Stimulated activated CD4-positive, alpha-beta T cell treated with anti-CD3 and anti-CD28 coated beads, Interleukin-15, amount 100 ng/mL, for 1 hour (primary cell): ENCODE data around the gene GDF7.

Experiments used
- DNase-seq, 2 donors: peaks; one replicate each; pipeline ENCODE4 v3.0.0-alpha.2; 2020; ENCODE audit warnings: low read depth in 1 of 2, low spot score in 1 of 2

Gene GDF7

DNA sequence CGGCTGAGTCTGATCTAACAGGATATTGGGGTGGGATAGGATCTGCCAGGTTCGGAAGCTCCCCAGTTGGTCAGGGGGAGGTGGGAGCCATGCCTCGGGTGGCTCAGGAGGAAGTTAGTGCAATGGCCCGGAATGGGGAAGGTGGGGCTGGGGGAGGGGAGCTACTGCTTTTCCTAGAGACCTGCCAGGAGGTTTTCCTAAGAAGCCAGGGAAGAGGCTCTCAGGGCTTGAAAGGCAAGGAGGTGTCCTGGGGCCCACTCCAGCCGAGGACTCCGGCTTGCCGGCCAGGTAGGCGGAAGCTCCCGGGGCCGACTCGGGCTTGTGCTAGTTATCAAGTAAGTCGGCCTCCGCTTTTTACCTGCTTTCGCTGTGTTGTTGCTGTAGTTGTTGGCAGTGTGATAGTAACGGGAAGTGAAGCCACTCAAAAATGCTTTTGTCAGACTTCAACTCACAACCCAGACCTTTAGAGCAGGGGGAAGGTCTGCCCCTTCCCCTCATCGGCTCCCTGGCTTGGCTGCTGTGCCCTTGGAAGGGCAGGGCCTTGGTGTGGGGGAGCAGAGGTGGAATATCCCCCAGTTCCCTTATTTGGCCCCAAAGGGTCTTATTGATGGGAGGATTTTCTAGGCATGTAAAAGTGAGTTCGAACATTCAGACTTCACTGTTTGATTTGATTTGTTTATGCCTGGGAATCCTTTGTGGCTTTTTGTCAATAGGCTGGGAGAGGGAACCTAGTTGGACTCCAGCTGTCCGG, 5.4 kb downstream of the GDF7 start:
- no peak for DNase-seq

DNA sequence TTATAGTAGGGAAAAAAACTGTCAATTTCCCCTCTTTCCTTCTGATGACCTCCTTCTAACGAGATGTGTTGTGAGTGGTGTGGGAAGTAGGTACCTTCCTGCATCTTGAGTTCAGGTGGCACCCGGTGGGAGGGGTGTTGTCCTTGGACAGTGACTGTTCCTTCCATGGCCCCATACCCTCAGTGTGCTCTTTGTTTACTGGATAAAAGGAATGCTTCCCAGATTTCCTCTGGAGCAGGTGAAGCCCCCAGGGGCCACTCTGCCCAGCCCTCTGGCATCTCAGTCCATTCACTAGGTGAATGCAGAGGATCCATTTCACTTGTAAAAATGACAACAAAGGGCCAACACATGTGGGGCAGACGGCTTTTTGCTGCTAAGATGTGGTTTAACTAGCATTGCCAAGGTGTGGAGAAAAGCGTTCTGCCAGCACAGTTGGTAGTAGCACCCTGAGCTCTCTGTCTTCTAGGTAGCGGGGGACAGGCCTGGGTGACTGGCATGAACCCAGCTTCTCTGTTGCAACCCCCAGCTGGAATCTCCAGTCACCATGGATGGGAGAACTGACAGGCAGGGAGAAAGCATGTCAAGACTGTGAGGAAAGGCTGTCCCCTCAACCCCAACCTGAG, 6.9 kb downstream of the GDF7 start:
- no peak for DNase-seq

GRCh38 chr2:20674309-20674965, 7.5 kb downstream of the GDF7 start:
- DNase-seq: no peak

DNA sequence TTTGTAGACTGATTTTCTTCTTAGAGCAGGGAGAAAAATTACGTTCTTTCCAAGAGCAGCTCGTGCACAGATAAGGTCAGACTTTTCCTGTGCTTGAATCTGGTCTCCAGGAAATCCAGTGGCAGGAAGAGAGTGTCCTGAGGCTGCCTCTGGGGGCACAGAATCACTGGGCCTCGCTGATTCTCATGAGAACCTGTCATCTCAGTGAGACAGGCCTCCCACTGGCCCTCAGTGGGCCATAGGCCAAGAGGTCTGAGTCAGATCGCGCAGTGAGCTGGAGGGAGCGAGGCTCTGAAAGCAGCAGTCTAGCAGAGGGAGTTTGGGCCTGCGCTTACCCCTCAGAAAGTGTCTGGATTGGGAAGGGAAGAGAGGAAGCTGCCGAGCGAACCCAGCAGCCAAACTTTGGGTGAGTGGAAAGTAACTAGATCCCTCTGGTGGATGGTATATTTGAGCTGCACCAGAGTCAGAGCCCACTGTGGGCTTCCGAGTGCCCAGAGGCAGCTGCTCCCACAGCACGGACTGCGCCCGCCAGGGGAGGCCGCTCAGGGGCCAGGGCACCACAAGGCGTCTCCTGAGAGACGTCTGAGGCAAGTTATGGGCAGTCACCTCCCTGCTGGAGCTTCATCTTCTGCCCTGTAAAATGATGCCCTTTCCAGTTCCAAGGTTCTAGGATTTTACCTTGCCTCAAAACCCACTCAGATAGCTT, 8.2 kb downstream of the GDF7 start:
- DNase-seq: no peak

DNA sequence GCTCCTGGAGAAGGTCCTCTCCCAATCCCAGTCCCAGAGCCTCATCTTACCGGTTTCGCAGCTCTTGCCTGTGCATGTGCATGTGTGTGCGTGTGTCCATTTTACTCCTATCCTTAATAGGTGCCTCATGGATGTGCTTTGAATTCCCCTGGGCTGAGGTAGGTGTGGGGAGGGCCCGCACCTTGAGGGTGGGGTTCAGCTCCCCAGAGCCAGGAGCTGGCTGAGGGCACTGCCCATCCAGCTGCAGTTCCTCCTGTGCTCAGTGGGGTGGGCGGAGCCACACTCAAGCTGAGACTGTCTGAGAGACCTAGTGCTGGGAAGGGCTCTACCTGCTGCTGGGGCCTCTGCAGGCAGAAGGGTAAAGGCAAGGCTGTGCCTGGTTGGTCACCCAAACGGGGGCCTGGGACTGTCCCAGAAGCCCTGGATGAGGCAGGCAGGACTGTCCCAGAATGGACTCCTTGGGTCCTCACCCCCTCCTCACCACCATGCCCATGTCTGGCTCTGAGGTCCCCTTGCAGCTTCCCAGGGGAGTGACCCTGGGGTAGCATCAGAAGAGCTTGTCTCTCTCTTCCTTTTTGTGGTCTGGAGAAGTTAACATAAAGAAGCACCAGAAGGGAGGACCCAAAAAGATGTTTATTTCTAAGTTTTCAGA, 8.9 kb downstream of the GDF7 start:
- no peak for DNase-seq

GRCh38 chr2:20676353-20677215, 9.6 kb downstream of the GDF7 start:
- DNase-seq: no peak

GRCh38 chr2:20677301-20678085, 10.5 kb downstream of the GDF7 start:
- no peak for DNase-seq

- no peak for DNase-seq
These were observed 11.1 kb downstream of the GDF7 start for GRCh38 chr2:20678086-20678395.

GRCh38 chr2:20678780-20679179, 11.8 kb downstream of the GDF7 start:
- no peak for DNase-seq

DNA sequence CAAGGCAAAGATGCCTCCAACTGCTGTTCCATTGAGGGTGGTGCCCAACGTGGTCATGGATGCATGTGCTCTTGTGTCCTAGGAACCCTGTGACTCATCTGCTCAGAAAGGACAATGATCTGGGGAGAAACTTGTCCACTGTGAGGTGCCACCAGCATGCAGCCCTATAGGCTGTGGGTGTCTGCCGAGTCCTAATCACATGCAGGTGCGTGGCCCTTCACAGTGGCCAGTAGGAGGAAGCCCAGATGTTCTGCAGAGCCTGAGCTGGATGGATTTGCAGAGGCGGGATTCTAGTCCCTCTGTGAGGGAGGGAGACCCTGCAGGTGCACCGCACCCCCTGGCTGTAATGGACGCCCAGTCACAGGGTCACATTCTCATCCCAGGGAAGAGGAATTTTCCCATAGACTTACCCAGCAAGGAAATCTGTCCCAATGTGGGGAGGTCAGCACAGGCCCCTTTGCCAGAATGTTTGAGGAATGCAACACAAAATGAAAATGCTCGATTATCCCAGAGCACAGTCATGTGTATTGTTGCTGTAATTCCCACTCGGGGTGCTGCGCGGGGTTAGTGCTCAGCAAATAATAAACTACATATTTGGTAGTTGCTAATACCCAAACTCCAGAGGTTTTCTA, 13.9 kb downstream of the GDF7 start:
- DNase-seq: no peak

GRCh38 chr2:20682167-20682920, 15.4 kb downstream of the GDF7 start:
- DNase-seq: no peak

GRCh38 chr2:20684581-20685063, 17.7 kb downstream of the GDF7 start:
- DNase-seq: no peak

GRCh38 chr2:20687260-20687832, 20.4 kb downstream of the GDF7 start:
- DNase-seq: no peak

DNA sequence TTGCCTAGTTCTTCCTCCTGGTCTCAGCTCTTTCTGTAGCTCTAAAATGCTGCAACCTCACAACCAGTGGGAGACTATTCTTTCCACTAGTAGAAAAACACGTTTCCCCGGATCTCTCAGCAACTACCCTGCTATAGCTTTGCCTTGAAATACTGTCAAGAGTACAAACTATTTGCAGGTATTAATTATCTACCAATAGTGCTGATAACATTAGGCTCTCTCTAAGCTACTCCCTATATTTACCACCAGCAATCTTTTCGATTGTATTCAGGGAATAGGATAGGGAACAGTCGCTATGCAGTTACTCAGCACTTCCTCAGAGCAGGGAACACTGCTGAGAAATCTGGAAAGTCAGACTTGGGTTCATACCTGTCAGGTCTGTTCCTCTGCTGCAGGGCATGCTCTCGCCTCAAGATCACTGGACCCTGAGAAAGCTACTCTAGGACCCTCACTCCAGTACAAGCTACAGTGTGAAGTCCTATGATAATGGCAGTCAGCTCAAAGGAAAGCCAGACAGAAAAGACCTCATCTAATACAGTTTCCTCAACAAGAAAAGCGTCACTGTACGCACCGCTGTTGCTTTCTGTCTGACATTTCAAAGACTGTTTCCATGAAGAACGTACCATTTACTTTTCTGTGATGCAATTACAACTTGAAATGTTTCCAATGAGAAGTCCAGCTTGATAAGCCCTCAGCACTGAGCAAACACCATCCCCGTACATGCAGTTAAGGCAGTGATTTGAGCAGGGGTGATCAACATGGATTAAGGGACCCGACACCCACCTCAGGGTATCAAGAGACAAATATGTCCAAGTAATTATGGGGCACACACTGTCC, 22.7 kb downstream of the GDF7 start:
- no peak for DNase-seq

GRCh38 chr2:20691076-20691734, 24.3 kb downstream of the GDF7 start:
- no peak for DNase-seq

DNA sequence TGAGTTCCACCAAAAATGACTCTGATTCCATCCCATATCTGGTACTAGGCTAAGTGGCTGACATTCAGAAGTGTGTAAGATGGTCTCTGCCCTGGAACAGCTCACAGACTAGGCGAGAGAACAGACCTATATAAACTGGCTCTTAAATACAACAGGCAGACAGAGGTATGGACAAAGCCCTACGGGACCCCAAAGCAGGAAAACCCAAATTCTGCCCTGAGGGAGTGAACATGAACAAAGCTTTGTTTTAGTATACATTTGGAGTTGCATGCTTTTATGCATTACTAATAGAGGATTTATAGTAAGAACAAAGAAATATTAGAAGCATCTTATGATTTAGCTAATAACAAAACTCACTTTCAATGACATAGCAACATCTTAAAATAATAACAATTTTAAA, 25.1 kb downstream of the GDF7 start:
- no peak for DNase-seq

GRCh38 chr2:20693317-20693716, 26.4 kb downstream of the GDF7 start:
- DNase-seq: no peak
